DLD1 (cell line): ENCODE measurements around the gene LRRC4B.
"Not testable (repeated sequence)": the region's sequence is repeated elsewhere in the genome, so short reads cannot be mapped to it uniquely, and the experiment has no call there.

Experiments
- in situ Hi-C: cut with HindIII; loops from 2 replicates; pipeline ENCODE4 v1.10.0; 2017; ENCODE audit warnings: low sequenced_read_pairs

LRRC4B gene

DNA sequence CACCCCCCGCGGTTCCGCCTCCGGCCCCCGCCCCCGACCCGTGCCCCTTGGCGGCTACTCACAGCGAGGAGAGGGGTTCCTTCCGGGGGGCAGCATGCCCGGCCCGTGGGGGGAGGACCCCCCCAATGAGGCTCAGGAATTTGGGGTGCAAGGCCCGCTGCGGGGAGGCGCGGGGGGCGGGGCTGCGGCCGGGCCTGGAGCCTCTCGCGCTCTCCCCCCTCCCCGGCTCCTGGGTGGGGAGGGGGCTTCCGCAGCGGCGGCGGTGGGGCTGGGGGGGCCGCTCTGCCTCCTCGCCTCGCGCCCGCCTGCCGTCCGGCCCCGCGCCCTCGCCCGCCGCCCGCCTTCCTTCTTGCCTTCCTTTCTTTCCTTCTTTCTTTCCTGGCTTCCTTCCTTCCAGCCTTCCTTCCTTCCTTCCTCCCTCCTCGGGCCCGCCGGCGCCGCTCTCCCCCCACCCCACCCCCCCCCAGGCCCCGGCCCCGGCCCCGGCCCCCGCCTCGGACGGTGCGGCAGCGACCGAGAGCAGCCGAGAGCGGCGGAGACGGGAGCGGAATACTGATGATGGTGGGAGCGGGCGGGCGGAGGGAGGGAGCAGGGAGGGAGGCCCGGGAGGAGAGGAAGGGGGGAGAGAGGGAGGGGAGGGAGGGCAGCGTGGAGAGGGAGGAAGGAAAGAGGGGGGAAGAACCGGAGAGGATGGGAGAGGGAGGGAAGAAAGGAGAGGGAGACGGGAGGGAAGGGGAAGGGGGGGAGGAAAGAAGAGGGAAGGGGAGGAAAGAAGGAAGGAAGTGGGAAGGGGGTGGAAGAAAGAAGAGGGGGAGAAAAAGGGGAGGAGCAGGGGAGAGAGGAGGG, at the start of gene LRRC4B:
TSS of gene LRRC4B (minus strand) at position 554 of the 846 bp plus-strand sequence. CDS start 19,597 bp downstream, outside the sequence.
- in situ Hi-C loops = no loop called here

GRCh38 chr19:50612504-50613404, 44.5 kb upstream of the LRRC4B start:
- in situ Hi-C loops = not testable (repeated sequence)

GRCh38 chr19:50607874-50608785, 39.9 kb upstream of the LRRC4B start:
- in situ Hi-C loops = no loop called here

- in situ Hi-C loops = no loop called here
Observed at GRCh38 chr19:50607388-50607787, 39.2 kb upstream of the LRRC4B start.

- in situ Hi-C loops = not testable (repeated sequence)
Observed at GRCh38 chr19:50606059-50606836, 38.0 kb upstream of the LRRC4B start.

GRCh38 chr19:50604264-50605073, 36.2 kb upstream of the LRRC4B start:
- in situ Hi-C loops = not testable (repeated sequence)

DNA sequence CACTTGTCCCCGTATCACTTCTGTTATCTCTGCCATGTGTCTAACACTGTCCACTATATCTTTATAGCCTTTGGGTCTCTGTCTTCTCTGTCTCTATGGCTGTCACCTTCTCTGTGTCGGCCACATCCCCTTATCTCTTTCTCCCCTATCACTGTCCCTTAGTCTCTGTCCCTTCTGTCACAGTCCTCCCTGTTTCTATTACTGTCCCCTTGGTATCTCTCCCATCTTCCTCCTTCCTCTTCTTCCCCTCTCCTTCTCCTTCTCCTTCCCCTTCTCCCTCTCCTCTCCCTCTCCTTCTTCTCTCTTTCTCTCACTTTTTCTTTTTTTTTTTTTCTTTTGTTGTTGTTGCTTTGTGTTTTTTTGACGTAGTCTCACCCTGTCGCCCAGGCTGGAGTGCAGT, 34.7 kb upstream of the LRRC4B start:
- in situ Hi-C loops = no loop called here

GRCh38 chr19:50602496-50602895, 34.3 kb upstream of the LRRC4B start:
- in situ Hi-C loops = no loop called here

GRCh38 chr19:50602089-50602422, 33.8 kb upstream of the LRRC4B start:
- in situ Hi-C loops = no loop called here

- in situ Hi-C loops = no loop called here
Observed at GRCh38 chr19:50601407-50602088, 33.3 kb upstream of the LRRC4B start.

- in situ Hi-C loops = no loop called here
Observed at GRCh38 chr19:50599427-50599826, 31.2 kb upstream of the LRRC4B start.

GRCh38 chr19:50590191-50590590, 22.0 kb upstream of the LRRC4B start:
- in situ Hi-C loops = no loop called here

DNA sequence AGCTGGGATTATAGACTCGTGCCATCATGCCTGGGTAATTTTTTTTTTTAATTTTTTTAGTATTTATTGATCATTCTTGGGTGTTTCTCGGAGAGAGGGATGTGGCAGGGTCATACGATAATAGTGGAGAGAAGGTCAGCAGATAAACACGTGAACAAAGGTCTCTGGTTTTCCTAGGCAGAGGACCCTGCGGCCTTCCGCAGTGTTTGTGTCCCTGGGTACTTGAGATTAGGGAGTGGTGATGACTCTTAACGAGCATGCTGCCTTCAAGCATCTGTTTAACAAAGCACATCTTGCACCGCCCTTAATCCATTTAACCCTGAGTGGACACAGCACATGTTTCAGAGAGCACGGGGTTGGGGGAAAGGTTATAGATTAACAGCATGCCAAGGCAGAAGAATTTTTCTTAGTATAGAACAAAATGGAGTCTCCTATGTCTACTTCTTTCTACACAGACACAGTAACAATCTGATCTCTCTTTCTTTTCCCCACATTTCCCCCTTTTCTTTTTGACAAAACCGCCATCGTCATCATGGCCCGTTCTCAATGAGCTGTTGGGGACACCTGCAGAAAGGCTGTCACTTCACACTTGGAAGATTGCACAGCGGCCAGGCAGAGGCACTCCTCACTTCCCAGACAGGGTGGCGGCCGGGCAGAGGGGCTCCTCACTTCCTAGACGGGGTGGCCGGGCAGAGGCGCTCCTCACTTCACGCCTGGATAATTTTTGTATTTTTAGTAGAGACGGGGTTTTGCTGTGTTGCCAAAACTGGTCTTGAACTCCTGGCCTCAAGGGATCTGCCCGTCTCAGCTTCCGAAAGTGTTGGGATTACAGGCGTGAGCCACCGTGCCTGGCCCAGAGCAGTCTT, 13.8 kb upstream of the LRRC4B start:
- in situ Hi-C loops = not testable (repeated sequence)

- in situ Hi-C loops = no loop called here
Observed at GRCh38 chr19:50580970-50581634, 12.9 kb upstream of the LRRC4B start.

GRCh38 chr19:50580240-50580639, 12.0 kb upstream of the LRRC4B start:
- in situ Hi-C loops = no loop called here

GRCh38 chr19:50576769-50577168, 8.5 kb upstream of the LRRC4B start:
- in situ Hi-C loops = not testable (repeated sequence)
